K562 (cell line): ENCODE results near the gene NOD2. TPM values are rescaled to one million over a fixed set of nuclear protein-coding genes. Genes with fewer than 3 reads are reported as not detected.

Experiments used
- ATAC-seq: fragments of 200-7000 bp; cut with Tn5 transposase; 3 replicates; pipeline ENCODE4 v1.9.1; 2020; ENCODE audit warnings: moderate library complexity
- BruUV-seq: library from RNA; stranded (reverse); fragments of 400-500 nt; replicated peaks from 2 replicates; lab custom pipeline; 2021; lab: Mats Ljungman, UMichigan
- CTCF ChIA-PET: fragments of 300-600 bp; formaldehyde crosslinking; extraction: SDS; loops from one replicate; lab custom pipeline; 2021; ENCODE audit warnings: low intra/inter-chr PET ratio; lab: Yijun Ruan, JAX
- POLR2A ChIA-PET: fragments of 300-600, 350-650 bp; sonication (Branson Sonifier 250); formaldehyde crosslinking; extraction: SDS; loops from one replicate; lab custom pipeline; 2021; ENCODE audit warnings: antibody characterized with exemption, inconsistent platforms; lab: Yijun Ruan, JAX
- DNase-seq, 4 experiments: peaks; one replicate each; pipeline versions ENCODE4 v3.0.0 to v3.0.0-alpha.2; 2011 to 2018; ENCODE audit warnings: low spot score in 3 of 4, mixed read lengths in 3 of 4; ENCODE audit errors: extremely low read depth in 1 of 4
- FAIRE-seq: peaks from 2 replicates; lab custom pipeline; 2011; peaks lifted over from hg19 to GRCh38; lab: Jason Lieb, UNC
- H2AFZ ChIP-seq: 2 replicates; pipeline ENCODE4 v1.6.0; 2011; ENCODE audit warnings: low read depth, low read length, control low read depth, inconsistent platforms
- H3K27ac ChIP-seq: fragments of 200-600 bp; 3 replicates; pipeline ENCODE4 v1.8.0; 2011; ENCODE audit warnings: low read depth, mild to moderate bottlenecking, control low read depth, inconsistent platforms, low read length, moderate library complexity, mixed read lengths; ENCODE audit errors: extremely low read depth
- H3K27me3 ChIP-seq, 2 experiments: fragments of 300-600 bp in 1 of 2; 2 replicates in 1 of 2; 3 replicates in 1 of 2; pipeline versions ENCODE4 v1.6.0 to v1.8.0; 2011; ENCODE audit warnings: inconsistent platforms in 2 of 2, low read length in 2 of 2, mild to moderate bottlenecking in 1 of 2, mixed read lengths in 1 of 2, moderate library complexity in 1 of 2; ENCODE audit not compliant: control insufficient read depth in 2 of 2, insufficient read depth in 2 of 2
- H3K36me3 ChIP-seq: fragments of 300-600 bp; 3 replicates; pipeline ENCODE4 v1.8.0; 2011; ENCODE audit warnings: mild to moderate bottlenecking, low read length, inconsistent platforms; ENCODE audit not compliant: control insufficient read depth, insufficient read depth
- H3K4me1 ChIP-seq, 2 experiments: fragments of 200-600 bp in 1 of 2; replicated peaks in 1 of 2; 2 replicates in 1 of 2; 3 replicates in 1 of 2; pipeline versions ENCODE4 v1.5.1 to v1.8.0; 2011; ENCODE audit warnings: inconsistent platforms in 2 of 2, low read length in 2 of 2, mild to moderate bottlenecking in 1 of 2, mixed read lengths in 1 of 2, moderate library complexity in 1 of 2; ENCODE audit not compliant: control insufficient read depth in 2 of 2, insufficient read depth in 2 of 2
- H3K4me2 ChIP-seq: 2 replicates; pipeline ENCODE4 v1.6.1; 2011; ENCODE audit warnings: low read length, control low read depth, inconsistent platforms, mixed read lengths; ENCODE audit not compliant: insufficient read depth
- H3K4me3 ChIP-seq: fragments of 200-600 bp; sonication (generic), shearing (Covaris generic); 2 replicates; pipeline ENCODE4 v1.5.1; 2016; ENCODE audit warnings: control low read depth, inconsistent platforms
- H3K79me2 ChIP-seq: fragments of 200-600 bp; 3 replicates; pipeline ENCODE4 v1.8.0; 2011; ENCODE audit warnings: low read length, inconsistent platforms; ENCODE audit not compliant: control insufficient read depth, insufficient read depth
- H3K9ac ChIP-seq, 2 experiments: 2 replicates each; pipeline versions ENCODE4 v1.6.0 to v1.6.1; 2011; ENCODE audit warnings: low read depth in 2 of 2, low read length in 2 of 2, control low read depth in 1 of 2, inconsistent platforms in 1 of 2, mild to moderate bottlenecking in 1 of 2, mixed read lengths in 1 of 2; ENCODE audit not compliant: insufficient read depth in 1 of 2
- H3K9me1 ChIP-seq: one replicate; pipeline ENCODE4 v1.6.0; 2011; ENCODE audit warnings: inconsistent platforms, mild to moderate bottlenecking, low read length, moderate library complexity; ENCODE audit not compliant: control insufficient read depth, insufficient read depth
- H3K9me3 ChIP-seq: replicated peaks from 2 replicates; pipeline ENCODE4 v1.5.1; 2011; ENCODE audit warnings: low read depth, low read length, inconsistent platforms; ENCODE audit not compliant: control insufficient read depth, insufficient read depth
- H4K20me1 ChIP-seq: replicated peaks from 2 replicates; pipeline ENCODE4 v1.6.1; 2011; ENCODE audit warnings: low read length, inconsistent platforms, mixed read lengths; ENCODE audit not compliant: control insufficient read depth, insufficient read depth
- ETV1 ChIP-seq: fragments of 450-650 bp; conservative IDR thresholded peaks from 2 replicates; pipeline ENCODE4 v1.6.1; 2016; ENCODE audit warnings: missing genetic modification characterization, control low read depth, low read depth, missing compliant biosample characterization
- MEIS2 ChIP-seq: fragments of 450-650 bp; IDR thresholded peaks from 2 replicates; pipeline ENCODE4 v1.6.1; 2014; ENCODE audit warnings: mild to moderate bottlenecking; ENCODE audit not compliant: partially characterized antibody
- NRF1 ChIP-seq, 2 experiments: fragments of 450-650 bp; IDR thresholded peaks in 1 of 2; conservative IDR thresholded peaks in 1 of 2; 2 replicates each; pipeline ENCODE4 v1.6.1; 2014; ENCODE audit warnings: mild to moderate bottlenecking in 2 of 2
- PBX2 ChIP-seq, 2 experiments: IDR thresholded peaks in 1 of 2; conservative IDR thresholded peaks in 1 of 2; 2 replicates each; pipeline ENCODE4 v1.6.1; 2016; ENCODE audit warnings: low read depth in 2 of 2, mild to moderate bottlenecking in 1 of 2, missing compliant biosample characterization in 1 of 2, missing genetic modification characterization in 1 of 2, moderate library complexity in 1 of 2
- ZNF592 ChIP-seq: fragments of 450-650 bp; IDR thresholded peaks from 2 replicates; pipeline ENCODE4 v1.6.1; 2017; ENCODE audit warnings: antibody characterized with exemption, mild to moderate bottlenecking
- WGBS: fragments of 100-300 bp; shearing (Covaris generic); methylation state at CpG from one replicate; pipeline ENCODE4 v1.1.6; 2016; ENCODE audit warnings: low coverage, mixed read lengths; ENCODE audit not compliant: insufficient coverage; ENCODE audit errors: missing lambda C conversion rate; 5-methylcytosine and 5-hydroxymethylcytosine counted together
- in situ Hi-C: fragments of 300-500 bp; cut with MboI; formaldehyde crosslinking; loops from 4 replicates; pipeline ENCODE4 v1.15.0; 2018; ENCODE audit warnings: inconsistent platforms, mixed read lengths
- intact Hi-C: fragments of 100-400 bp; cut with micrococcal nuclease; formaldehyde crosslinking; loops from 2 replicates; pipeline ENCODE4 v1.14.2; 2022
- polyA plus RNA-seq, 8 experiments: library from polyadenylated mRNA; depleted of rRNA in 4 of 8; stranded (reverse) in 5 of 8; unstranded in 3 of 8; fragments of >200 nt; fragmentation: Nextera tagmentation in 2 of 8; fragmentation: Illumina TruSeq in 1 of 8; extraction: Ambion mirVana in 2 of 8; extraction: Trizol in 1 of 8; gene quantifications; 2 replicates each; pipeline versions ENCODE4 v1.2.1 to v1.2.3, GENCODE V29; 2011 to 2014; ENCODE audit warnings: inconsistent platforms in 1 of 8, missing spikeins in 1 of 8
- total RNA-seq, 7 experiments: library from RNA; depleted of rRNA in 6 of 7; stranded (reverse); fragments of >200 nt in 6 of 7; fragmentation: Illumina TruSeq in 2 of 7; extraction: Trizol in 2 of 7; gene quantifications; 2 replicates each; pipeline versions ENCODE4 v1.2.1 to v1.2.3, GENCODE V29; 2011 to 2021; ENCODE audit warnings: low replicate concordance in 1 of 7

NOD2 gene
- total and polyA plus RNA-seq, 9 of the 15 experiments (the other 6 are each of a cell fraction or from before 2014, with no cell fraction given) = 0.04 TPM; not detected in 8

DNA sequence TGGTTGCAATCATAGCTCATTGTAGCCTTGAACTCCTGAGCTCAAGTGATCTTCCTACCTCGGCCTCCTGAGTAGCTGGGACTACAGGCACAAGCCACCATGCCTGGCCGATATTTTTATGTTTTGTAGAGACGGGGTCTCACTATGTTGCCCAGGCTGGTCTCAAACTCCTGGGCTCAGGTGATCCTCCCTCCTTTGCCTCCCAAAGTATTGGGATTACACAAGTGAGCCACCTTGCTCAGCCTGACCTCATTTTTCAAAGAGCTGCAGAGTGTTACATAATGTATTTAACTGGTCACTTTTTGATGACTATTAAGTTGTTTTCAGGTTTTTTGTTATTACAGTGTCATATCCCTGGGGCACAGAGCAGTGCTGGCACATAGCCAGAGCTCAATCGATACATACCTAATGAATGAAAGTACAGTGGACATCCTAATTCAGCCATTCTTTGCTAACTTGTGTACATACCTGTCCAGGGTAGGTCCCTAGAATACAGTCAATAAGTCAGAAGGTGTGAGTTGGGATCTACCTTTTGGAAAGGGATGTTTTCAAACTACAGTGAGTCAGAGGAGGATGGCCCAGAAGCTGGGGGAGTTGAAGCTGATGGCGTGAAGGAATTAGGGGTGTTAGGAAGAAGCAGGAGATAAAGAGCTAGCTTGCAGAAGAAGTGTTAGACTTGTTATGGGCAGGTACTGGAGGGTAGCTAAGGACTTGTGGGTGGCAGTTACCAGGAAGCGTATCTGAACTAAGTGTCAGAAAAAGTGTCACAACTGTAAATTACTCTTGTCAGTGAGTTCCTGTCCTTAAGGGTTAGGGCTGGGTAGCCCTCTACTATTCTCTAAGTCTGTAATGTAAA lies 28.4 kb downstream of the NOD2 start:
- in situ Hi-C loops = no loop called here
- H2AFZ ChIP-seq = no peak overlapping the region
- H3K36me3 ChIP-seq = no peaks in the 10 kb centered on the region
- no peak overlapping the region for H3K27ac ChIP-seq
- no peaks in the 10 kb centered on the region for H4K20me1 ChIP-seq
- no peaks in the 10 kb centered on the region; a peak in 1 of 5 replicates for H3K4me1 ChIP-seq
- no peak overlapping the region for H3K4me3 ChIP-seq
- no peaks in the 10 kb centered on the region for H3K9me1 ChIP-seq
- H3K27me3 ChIP-seq = peaks cover 7 to 31% of the 10 kb centered on the region in 2 experiments; a peak in 4 of 5 replicates
- DNase-seq = no peak
- WGBS = 1% methylated on average over 6 of the region's 6 CpGs
- no peak overlapping the region for H3K4me2 ChIP-seq
- BruUV-seq = no TSS peak
- no peak for ATAC-seq
- POLR2A ChIA-PET = no interaction called here
- FAIRE-seq = no peak
- CTCF ChIA-PET = no interaction called here
- no peaks in the 10 kb centered on the region for H3K79me2 ChIP-seq
- intact Hi-C loops = no loop called here
- H3K9ac ChIP-seq = no peak overlapping the region
- H3K9me3 ChIP-seq = no peaks in the 10 kb centered on the region
- peak; percentile 53 for TF ChIP-seq ETV1 (tag)
- TF ChIP-seq PBX2 (CRISPR knock-in tag; IDR thresholded peaks at IDR 0.05; ENCODE audit: low read depth) = no peak
- peak; percentile 32; the same call in 1 of the 2 replicates for TF ChIP-seq PBX2 (tag; conservative IDR thresholded peaks at IDR 0.05; ENCODE audit: low read depth)
- TF ChIP-seq MEIS2 = peak; percentile 51
- no peak for TF ChIP-seq ZNF592
- no peak for TF ChIP-seq NRF1 (conservative IDR thresholded peaks at IDR 0.05 in 1 of 2, IDR thresholded peaks at IDR 0.05 in 1 of 2)
